ENCODE results near the gene FBRS.
"Not testable (repeated sequence)": the region's sequence is repeated elsewhere in the genome, so short reads cannot be mapped to it uniquely, and the experiment has no call there.

The FBRS gene

GRCh38 chr16:30694926-30695693, 36.9 kb downstream of the FBRS start:
- TF ChIP-seq EZH2phosphoT487 (IDR thresholded peaks at IDR 0.05; ENCODE audit: low read depth), result no peak
- TF ChIP-seq, protein P1, sequence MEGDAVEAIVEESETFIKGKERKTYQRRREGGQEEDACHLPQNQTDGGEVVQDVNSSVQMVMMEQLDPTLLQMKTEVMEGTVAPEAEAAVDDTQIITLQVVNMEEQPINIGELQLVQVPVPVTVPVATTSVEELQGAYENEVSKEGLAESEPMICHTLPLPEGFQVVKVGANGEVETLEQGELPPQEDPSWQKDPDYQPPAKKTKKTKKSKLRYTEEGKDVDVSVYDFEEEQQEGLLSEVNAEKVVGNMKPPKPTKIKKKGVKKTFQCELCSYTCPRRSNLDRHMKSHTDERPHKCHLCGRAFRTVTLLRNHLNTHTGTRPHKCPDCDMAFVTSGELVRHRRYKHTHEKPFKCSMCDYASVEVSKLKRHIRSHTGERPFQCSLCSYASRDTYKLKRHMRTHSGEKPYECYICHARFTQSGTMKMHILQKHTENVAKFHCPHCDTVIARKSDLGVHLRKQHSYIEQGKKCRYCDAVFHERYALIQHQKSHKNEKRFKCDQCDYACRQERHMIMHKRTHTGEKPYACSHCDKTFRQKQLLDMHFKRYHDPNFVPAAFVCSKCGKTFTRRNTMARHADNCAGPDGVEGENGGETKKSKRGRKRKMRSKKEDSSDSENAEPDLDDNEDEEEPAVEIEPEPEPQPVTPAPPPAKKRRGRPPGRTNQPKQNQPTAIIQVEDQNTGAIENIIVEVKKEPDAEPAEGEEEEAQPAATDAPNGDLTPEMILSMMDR (IDR thresholded peaks at IDR 0.05; ENCODE audit: low read depth, low read length), result no peak
- Histone ChIP-seq H3K9ac (ENCODE audit: low read length) (no peak overlapping the region), H4K20me1 (ENCODE audit: insufficient read depth, low read length) (peaks cover 11% of the 10 kb centered on the region), H3K9me3 (ENCODE audit: insufficient read depth, low read length) (no peaks in the 10 kb centered on the region), H3K4me3 (ENCODE audit: low read length) (no peak overlapping the region), H3K27ac (ENCODE audit: low read length) (no peak overlapping the region), H3K36me3 (replicated peaks; ENCODE audit: low read depth, low read length) (peaks cover 7% of the 10 kb centered on the region), H2AFZ (ENCODE audit: low read depth, low read length) (no peak overlapping the region), H3K4me2 (ENCODE audit: low read length) (no peak overlapping the region), H3K4me1 (ENCODE audit: low read length) (peaks cover 19% of the 10 kb centered on the region), H3K27me3 (ENCODE audit: low read depth, low read length) (no peaks in the 10 kb centered on the region), H3K79me2 (ENCODE audit: low read length) (peaks cover 17% of the 10 kb centered on the region)

DNA sequence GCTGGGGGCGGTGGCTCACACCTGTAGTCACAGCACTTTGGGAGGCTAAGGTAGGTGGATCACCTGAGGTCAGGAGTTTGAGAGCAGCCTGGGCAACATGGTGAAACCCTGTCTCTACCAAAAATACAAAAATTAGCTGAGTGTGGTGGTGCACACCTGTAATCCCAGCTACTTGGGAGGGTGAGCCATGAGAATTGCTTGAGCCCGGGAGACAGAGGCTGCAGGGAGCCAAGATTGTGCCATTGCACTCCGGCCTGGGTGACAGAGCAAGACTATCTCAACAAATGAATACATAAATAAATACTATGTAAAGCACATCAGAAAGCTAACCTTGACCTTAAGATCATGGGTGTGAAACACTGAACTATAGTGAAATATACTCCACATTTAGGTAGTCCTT, 38.4 kb downstream of the FBRS start:
- H3K27ac ChIP-seq (ENCODE audit: low read length); H3K4me3 ChIP-seq (ENCODE audit: low read length); H2AFZ ChIP-seq (ENCODE audit: low read depth, low read length); H3K9me3 ChIP-seq (ENCODE audit: insufficient read depth, low read length); H3K9ac ChIP-seq (ENCODE audit: low read length); H3K4me2 ChIP-seq (ENCODE audit: low read length); H3K27me3 ChIP-seq (ENCODE audit: low read depth, low read length): not testable (repeated sequence)
- H3K4me1 ChIP-seq (ENCODE audit: low read length), result peaks cover 20% of the 10 kb centered on the region
- H3K79me2 ChIP-seq (ENCODE audit: low read length), result peaks cover 32% of the 10 kb centered on the region
- peaks cover 13% of the 10 kb centered on the region for H4K20me1 ChIP-seq (ENCODE audit: insufficient read depth, low read length)
- peaks cover 21% of the 10 kb centered on the region for H3K36me3 ChIP-seq (replicated peaks; ENCODE audit: low read depth, low read length)

DNA sequence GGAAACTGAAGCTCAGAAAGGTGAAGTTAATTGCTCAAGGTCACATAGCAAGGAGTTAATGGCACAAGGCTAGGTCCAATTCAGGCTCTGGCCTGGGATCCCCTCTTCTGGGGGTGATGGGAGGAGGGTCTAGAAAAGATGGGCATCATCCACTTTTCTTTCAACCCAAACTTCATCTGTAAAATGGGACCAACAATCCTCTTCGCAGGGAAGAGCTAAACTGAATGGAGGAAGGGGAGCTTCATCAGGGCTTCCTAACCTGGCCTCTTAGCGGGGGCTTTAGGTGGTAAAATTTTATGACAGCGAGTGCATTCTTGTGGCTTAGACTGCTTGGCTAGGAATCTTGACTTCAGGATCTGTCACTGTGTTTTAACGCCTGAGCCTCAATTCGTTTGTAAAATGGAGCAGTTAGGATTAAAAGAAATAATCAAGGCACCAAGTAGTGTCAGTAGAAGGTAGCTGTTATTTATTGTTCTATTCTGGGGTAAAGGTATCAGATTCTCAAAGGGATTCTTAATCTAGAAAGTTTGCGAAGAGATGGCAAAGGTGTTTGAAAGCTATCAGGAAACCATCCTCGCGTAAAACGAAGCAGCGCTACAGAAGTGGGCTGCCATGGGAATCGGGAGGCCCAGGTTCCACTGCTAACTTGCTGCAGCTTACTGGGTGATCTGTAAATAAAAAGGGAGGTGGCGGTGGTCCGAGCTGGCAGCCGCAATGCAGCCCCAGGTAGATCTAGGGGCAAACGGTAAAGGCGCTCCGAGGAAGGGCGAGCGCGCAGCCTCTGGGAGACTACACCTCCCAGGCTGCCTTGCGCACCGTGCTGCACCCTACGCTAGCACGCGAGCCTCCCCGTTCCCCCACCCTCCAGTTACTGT, 39.3 kb downstream of the FBRS start:
- no peaks in the 10 kb centered on the region for H3K9me3 ChIP-seq (ENCODE audit: insufficient read depth, low read length)
- peak overlapping the region; percentile 92 for H3K27ac ChIP-seq (ENCODE audit: low read length)
- H4K20me1 ChIP-seq (ENCODE audit: insufficient read depth, low read length), result peaks cover 13% of the 10 kb centered on the region
- TF ChIP-seq, protein P1 (IDR thresholded peaks at IDR 0.05; ENCODE audit: low read depth, low read length), result no peak
- no peak for TF ChIP-seq EZH2phosphoT487 (IDR thresholded peaks at IDR 0.05; ENCODE audit: low read depth)
- H3K79me2 ChIP-seq (ENCODE audit: low read length), result peaks cover 33% of the 10 kb centered on the region
- peak overlapping the region; percentile 94 for H3K4me3 ChIP-seq (ENCODE audit: low read length)
- peak overlapping the region; percentile 72 for H2AFZ ChIP-seq (ENCODE audit: low read depth, low read length)
- peak overlapping the region; percentile 83 for H3K4me2 ChIP-seq (ENCODE audit: low read length)
- H3K27me3 ChIP-seq (ENCODE audit: low read depth, low read length), result no peaks in the 10 kb centered on the region
- peaks cover 21% of the 10 kb centered on the region for H3K36me3 ChIP-seq (replicated peaks; ENCODE audit: low read depth, low read length)
- peaks cover 20% of the 10 kb centered on the region for H3K4me1 ChIP-seq (ENCODE audit: low read length)
- peak overlapping the region; percentile 100 for H3K9ac ChIP-seq (ENCODE audit: low read length)

DNA sequence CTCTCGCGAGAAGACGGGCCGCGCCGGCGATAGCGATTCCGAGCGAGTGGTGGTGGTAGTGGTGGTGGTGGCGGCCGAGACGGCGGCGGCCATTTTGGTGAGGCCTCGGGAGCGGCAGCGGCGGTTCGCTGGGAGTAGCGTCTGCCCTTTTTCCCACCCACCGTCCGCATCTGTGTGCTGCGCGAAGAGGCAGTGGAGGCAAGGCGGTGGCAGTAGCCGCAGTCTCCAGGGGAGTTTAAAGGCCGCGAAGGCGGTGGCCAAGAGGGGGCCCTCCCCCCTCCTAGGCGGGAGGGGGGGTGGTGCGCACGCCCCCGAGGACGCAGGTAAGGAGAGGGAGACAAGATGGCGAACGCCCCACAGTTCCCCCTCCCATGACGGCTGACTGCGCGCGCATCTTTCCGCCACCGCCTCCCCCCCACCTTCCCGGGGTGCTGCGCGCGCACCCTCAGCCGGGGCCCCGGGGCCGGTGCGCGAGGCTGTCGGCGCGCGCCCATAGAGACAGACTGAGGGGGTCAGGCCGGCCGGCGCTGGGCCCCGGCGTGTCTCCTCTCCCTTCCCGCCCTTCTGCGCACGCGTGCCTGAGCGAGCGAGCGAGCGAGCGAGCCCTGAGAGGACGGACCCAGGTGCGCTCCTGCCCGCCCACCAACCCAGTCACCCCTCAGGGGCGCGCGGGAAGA, 40.0 kb downstream of the FBRS start:
- peak overlapping the region; percentile 100 for H3K9ac ChIP-seq (ENCODE audit: low read length)
- peak overlapping the region; percentile 65; the same call in 1 of the 2 replicates for H2AFZ ChIP-seq (ENCODE audit: low read depth, low read length)
- H3K36me3 ChIP-seq (replicated peaks; ENCODE audit: low read depth, low read length), result peaks cover 23% of the 10 kb centered on the region
- H3K9me3 ChIP-seq (ENCODE audit: insufficient read depth, low read length), result no peaks in the 10 kb centered on the region
- H3K79me2 ChIP-seq (ENCODE audit: low read length), result peaks cover 37% of the 10 kb centered on the region
- peak overlapping the region; percentile 68 for H3K4me2 ChIP-seq (ENCODE audit: low read length)
- H3K4me1 ChIP-seq (ENCODE audit: low read length), result peaks cover 19% of the 10 kb centered on the region
- peaks cover 13% of the 10 kb centered on the region for H4K20me1 ChIP-seq (ENCODE audit: insufficient read depth, low read length)
- peak overlapping the region; percentile 94 for H3K4me3 ChIP-seq (ENCODE audit: low read length)
- peak overlapping the region; percentile 92 for H3K27ac ChIP-seq (ENCODE audit: low read length)
- H3K27me3 ChIP-seq (ENCODE audit: low read depth, low read length), result no peaks in the 10 kb centered on the region
- TF ChIP-seq EZH2phosphoT487 (IDR thresholded peaks at IDR 0.05; ENCODE audit: low read depth), result no peak
- TF ChIP-seq, protein P1 (IDR thresholded peaks at IDR 0.05; ENCODE audit: low read depth, low read length), result no peak

Measured in OCI-LY3 (cell line).